CD4-positive, alpha-beta T cell treated with Interleukin-17A for 1 hour (primary cell): ENCODE results near the gene MAGEB17.
"Not testable (repeated sequence)": the region's sequence is repeated elsewhere in the genome, so short reads cannot be mapped to it uniquely, and the experiment has no call there.

Experiments used
- DNase-seq: peaks from one replicate; pipeline ENCODE4 v3.0.0-alpha.2; 2020

MAGEB17 gene, protein sequence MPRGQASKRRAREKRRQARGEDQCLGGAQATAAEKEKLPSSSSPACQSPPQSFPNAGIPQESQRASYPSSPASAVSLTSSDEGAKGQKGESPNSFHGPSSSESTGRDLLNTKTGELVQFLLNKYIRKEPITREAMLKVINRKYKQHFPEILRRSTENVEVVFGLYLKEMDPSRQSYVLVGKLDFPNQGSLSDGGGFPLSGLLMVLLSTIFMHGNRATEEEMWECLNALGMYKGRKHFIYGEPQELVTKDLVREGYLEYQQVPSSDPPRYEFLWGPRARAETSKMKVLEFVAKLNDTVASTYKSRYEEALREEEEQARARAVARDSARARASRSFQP

DNA sequence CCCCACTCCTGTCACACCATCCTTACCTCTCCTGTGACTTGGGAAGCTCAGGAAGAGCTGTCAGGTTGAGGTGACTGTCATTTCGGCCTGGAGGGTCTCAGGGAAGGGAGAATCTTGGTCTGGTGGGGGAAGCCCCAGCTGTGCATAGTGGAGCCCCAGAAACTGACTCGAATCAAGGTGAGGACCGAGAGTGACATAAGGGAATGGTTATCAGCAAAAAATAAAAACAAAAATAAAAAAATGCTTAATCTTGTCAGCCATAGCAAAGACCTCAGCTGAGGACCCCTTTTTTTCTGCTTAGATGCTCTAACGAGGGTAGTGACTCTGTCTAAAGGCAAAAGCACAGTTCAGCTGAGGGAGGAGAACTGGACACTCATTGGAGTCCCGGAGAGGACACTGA lies at the start of gene MAGEB17:
MAGEB17 (plus strand) TSS at position 301 of the 400 bp plus-strand sequence. CDS start 2,902 bp downstream, outside the sequence.
- DNase-seq = no peak

DNA sequence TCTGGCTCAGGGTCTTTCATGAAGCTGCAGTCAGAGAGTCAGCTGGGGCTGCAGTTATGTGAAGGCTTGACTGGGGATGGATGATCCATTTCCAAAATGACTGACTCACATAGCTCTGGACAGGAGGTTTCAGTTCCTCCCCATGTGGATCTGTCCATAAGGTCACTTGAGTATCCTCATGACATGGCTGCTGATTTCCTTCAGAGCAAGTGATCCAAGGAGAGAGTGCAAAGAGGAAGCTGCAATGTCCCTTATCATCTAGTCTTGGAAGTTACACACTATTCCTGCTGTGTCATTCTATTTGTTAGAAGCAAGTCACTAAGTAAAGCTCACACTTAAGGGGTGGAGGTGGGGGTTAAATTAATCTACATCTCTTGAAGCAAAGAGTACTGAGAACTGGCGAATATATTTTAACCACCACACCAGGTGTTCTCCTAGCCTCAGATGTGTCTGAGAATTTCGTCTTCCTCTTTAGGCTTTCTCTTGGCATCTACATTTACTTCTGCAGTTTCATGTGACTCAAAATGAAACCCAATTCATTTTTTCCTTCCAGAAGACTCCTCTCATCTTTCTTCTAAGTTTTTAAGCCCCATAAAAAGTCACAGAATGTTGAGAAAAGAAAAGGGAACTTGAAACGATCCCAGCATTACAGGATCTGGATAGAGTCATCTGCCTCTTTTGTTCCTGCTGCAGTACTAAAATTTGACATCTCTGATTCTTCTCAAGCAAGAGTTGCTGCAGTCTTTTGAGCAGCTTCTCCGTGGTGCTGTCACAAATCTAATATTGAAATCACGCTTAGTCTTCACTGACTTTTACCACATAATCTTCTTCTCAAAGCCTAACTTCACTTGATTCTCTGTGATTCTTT lies 47.7 kb upstream of the MAGEB17 start:
- no peak for DNase-seq

DNA sequence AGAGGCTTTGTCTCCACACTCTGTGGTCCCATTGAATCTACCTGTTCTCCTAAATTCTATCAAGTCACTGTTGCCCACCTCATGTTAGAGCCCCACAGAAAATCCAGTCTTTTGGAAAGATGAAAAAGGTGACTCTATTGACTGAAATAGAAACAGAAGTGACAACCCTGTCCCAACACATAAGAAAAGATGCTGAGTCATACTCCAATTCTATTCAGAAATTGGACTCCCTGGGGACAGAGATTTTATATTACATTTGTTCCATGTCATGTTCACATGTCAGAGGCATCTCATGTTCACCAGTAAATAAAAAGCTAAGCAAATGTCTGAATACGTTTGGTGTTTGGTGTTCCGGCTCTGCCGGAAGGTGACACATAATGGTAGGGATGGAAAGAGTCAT lies 46.9 kb upstream of the MAGEB17 start:
- no peak for DNase-seq

DNA sequence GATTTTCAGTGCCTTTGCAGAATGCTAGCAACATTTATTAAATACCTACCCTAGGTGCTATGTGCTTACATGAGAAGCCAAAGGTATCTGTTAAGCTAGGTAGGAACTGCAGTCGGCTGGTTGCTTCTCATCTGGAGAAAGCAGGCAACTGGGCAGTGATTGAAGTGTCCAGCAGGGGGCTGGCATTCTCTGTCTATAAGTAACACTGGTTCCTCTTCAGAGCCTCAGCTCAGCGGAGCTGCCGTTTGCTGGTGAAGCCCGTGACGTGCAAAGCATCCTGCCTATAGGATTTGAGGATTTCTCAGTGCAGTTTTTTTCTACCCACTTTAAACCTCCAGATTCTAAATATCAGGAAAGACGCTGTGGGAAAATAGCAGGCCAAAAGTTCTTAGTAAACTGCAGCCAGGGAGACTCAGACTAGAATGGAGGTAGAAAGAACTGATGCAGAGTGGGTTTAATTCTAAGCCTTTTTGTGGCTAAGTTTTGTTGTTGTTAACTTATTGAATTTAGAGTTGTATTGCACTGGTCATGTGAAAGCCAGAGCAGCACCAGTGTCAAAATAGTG lies 44.0 kb upstream of the MAGEB17 start, which contains the start of gene GRPR:
GRPR (plus strand) TSS at position 344 of the 565 bp plus-strand sequence. CDS start 389 bp downstream, outside the sequence.
- DNase-seq = peak; percentile 45

DNA sequence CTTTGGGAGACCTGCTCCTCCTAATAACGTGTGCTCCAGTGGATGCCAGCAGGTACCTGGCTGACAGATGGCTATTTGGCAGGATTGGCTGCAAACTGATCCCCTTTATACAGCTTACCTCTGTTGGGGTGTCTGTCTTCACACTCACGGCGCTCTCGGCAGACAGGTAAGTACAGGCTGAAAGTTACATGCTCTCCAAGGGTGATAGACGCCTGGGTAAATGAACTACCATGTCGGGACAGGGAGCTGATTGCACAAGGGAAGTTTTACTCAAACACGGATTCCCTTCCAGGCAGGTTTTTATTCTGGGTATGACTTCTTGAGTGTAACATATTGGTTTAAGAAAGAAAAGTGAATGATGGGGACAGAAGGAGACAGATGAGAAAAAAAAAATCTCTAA lies 43.1 kb upstream of the MAGEB17 start:
- no peak for DNase-seq

DNA sequence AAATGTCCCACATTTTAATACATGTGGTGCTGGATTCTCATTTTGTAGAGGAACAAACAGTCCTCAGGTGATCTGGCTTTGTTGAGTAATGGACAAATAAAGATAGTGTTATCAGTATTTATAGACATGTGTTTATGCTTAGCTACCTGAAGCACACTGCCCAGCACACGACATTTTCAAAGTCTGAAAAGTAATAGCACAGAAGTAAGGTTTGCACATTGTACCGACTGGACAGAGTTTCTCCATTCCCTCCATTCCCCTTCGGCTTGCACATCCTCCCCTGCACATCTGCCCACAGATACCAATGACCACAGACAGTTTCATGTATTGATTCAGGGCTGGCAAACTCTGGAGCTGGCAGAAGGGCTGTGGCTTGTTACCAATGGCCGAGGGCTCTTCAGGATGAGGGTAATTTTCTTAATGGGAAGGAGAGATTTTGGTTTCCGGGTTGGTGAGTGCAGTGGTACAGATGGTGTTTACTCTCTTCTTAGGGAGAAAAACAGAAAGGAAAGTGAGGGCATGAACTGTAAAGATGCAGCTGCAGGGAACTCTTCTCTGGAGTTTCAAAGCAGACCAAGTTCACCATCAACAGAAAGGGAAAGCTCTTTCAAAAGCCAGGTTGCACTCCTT lies 41.6 kb upstream of the MAGEB17 start:
- no peak for DNase-seq

DNA sequence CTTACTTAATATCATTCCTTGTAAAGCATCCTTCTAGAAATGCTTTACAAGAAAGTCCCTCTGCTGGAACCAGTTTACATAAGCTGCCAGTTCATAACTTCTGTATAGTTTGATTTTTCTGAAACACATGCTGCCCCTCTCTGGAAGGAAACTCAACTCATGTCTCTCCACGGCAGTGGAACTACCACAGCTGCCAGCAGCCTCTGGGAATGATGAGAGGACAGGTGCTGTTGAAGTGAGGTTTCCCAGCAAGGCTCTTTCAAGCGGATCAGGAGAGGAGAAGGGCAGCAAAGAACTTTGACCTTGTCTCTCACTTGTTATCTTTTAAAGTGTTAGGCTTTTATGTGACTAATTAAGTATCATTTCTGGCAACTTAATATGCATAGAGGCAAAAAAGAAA lies 36.6 kb upstream of the MAGEB17 start:
- no peak for DNase-seq

DNA sequence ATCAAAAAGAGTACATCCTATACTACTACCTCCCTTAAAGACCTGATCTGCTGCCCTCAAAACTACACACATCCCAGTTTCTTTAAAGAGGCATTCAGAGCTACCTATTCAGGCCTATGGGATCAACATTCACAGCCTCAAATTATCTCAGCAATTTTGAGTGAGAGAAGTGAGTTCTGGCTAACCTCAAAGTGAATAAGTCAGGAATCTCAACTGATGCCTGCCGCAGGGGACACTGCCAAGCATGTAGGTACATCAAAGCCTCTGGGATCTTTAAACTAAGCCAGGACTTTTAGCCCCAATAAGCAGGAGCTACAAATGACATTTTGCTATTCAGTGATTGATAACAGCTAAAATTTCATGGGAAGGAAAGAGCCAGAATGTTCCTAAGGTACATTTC lies 32.3 kb upstream of the MAGEB17 start:
- DNase-seq = no peak

DNA sequence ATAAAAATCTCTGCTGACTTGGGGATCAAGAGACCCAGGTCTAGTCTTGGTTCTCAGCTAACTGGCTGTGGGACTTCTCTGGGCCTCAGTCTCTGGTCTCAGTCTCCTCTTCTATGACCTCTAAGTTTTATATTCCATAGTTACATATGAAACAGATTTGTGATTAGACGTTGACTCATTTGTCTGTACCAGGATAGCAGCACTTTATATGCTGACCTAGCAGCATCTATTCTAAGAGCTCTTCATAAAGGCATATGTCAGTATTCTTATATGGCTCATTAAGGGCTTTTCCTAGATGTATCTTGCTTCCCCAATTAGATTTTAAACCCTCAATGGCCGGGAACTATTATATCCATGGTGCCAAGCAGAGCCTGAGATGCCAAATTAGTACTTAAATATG lies 31.2 kb upstream of the MAGEB17 start:
- no peak for DNase-seq

DNA sequence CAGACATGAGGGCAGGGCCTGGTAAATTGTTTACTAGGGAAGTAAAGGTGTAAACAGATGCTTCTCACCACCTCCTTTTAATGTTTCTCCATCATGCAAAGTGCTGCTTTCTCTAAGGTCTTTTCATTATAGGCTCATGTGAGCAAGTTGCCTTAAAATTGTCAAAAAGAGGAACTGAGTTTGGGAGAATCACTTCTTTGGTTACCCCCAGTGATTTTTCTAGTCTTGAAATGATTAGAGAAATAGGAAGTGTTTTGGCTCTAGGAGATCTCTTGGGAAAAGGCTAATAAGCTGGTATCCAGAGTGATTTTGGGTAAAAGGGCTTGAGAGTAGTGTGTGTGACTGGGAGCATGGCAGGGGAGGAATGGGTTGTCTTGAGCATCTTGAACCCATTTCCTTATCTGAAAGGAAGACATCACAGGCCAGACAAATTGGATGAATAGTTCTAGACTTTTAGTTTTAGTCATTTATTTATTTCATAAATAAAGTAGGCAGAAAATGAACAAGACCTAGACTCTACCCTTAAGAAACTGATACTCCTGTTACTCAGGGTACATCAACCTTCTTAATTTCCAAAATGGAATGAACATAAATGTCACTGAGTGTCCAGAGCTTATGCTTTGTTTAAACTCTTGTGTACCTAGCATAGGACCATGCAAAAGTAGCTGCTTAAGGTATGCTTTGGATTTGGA lies 29.7 kb upstream of the MAGEB17 start:
- no peak for DNase-seq

DNA sequence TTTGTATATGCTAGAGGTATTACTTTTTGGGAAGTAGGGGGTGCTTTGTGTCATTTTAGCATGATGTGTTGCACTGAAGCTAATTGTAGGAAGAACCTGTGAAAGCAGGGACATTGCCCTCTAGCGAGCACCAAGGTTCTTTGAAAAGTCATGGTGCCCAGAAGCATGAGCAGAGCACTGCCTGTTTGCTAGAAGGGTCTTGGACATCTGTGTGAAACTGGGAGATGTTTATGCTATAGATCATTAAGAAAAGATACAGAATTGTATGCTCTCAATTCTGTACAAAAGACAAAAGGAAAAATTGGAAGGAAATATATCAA lies 29.2 kb upstream of the MAGEB17 start:
- DNase-seq = no peak

DNA sequence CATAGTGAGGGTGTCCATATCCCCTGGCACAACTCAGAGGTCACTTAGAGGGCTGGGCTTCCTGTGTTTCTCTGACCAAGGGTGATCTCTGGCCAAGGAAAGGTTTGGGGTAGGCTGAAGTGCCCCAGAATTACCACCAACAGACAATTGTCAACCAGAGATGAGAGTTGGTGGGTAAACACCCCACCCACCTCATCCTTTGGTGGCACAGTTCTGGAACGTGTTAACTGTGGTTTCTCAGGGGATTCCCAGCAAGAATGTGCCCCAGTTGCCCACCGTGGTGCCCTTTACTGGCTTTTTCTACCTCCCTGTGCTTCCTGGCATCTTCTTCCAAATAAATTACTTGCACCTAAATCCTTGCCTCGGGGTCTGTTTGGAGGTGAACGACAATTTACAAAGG lies 26.8 kb upstream of the MAGEB17 start:
- DNase-seq = no peak

DNA sequence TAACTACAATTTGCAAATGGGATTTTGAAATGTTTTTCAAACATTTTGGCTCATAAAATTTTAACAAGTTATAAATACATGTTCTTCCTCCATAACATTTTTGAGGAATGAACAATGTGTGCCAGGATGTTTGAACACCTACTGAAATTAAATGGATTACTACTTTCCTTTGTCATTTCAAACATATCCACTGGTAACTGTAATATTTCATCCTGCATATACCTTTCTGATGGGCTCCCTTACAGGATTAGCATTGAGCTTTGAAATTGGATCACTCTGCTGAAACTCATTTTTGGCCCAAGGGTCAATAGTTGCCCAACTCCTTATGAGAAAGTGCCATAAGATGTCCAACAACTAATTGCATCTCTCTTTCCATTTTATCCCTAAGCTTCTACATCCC lies 26.3 kb upstream of the MAGEB17 start:
- no peak for DNase-seq

DNA sequence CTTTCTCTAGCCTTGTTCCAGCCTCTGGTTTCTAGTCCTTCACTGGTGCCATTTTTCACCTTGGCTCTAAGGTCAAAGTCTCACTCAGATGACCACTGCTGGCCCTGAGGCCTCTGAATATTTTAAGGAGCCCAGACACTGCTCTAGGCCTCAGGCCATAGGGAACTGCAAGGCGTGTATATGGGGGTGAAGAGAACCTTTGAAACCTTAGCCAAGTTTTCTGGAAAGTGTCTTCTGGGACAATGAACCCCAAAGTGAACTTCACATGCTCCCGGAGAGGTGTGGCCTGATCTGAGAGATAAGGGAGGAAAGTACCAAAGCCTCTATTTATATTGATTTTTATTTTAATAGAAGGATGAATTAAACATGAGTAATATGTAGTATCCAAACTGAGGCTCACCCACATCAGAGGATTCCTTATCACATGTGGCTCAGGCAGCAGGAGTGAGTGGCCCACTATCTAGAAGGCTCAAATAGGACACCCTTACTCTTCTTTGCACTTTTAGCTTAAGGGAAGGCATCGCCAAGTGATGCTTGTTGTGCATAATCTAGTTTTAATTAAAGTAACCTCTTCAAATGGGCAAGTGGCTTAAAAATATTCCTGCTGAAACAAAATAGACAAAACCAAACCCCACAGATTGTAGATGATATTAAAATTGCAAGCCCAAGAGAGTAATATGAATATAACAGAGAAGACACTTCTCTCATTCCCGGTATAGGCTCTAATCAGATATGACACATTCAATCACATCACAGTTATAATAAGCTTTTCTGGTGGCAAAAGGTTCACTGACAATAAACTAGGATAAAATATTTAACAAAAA lies 25.6 kb upstream of the MAGEB17 start:
- DNase-seq = no peak

DNA sequence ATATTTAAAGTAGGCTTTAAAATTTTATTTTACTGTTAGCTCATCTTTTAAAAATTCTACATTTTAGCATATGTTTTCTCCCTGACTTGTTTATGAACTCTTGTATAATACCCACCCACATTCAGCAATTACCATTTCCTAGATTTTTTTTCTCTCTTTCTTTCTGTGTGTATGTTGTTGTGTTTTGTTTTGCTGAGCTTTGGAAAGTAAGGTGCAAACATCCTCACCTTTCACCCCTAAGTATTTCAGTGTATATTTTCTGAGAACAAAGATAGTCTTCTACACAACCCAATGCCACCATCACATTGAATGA lies 25.1 kb upstream of the MAGEB17 start:
- no peak for DNase-seq

DNA sequence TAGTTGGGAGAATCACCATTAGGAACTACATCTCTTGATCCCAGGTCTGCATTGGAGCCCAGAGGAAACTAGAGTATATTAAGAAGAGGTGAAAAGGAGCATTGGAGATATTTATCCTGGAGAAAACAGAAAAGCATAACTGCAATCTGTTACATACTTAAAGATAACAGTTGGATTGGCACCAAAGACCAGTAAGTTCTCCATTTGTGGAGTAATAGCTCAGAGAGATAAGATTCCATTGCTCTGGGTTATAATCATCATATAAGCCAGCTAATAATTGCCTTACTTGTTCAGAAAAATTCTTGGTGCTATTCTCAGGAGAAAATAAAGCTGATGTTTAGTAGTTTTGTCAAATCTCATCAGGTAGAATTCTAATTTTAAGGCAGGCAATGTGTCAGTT lies 23.3 kb upstream of the MAGEB17 start:
- no peak for DNase-seq

DNA sequence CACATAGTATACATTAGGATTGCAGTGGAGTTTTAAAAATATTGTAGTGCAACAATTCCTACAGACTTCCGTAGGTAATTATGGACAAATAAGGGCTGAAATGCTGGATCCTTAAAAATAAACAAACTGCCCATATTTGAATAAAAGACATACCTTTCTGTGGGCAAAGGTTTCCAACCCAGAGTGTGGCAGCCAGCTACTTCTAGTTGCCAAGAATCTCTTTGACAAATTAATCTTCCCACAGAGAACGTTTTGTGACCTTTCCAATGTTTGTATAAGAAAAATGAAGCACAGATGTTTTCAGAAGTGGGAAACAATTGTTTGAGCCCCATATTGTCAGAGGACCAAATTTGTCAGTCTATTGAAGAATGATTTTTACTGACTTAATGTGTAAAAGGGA lies 22.9 kb upstream of the MAGEB17 start:
- no peak for DNase-seq

DNA sequence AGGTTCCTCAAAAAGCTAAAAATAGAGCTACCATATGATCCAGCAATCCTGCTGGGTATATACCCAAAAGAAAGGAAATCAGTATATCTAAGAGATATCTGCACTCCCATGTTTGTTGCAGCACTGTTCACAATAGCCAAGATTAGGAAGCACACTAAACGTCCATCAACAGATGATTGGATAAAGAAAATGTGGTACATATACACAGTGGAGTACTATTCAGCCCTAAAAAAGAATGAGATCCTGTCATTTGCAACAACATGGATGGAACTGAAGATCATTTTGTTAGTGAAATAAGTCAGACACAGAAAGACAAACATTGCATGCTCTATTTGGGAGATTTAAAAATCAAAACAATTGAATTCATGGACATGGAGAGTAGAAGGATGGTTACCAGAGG lies 22.2 kb upstream of the MAGEB17 start:
- not testable (repeated sequence) for DNase-seq

DNA sequence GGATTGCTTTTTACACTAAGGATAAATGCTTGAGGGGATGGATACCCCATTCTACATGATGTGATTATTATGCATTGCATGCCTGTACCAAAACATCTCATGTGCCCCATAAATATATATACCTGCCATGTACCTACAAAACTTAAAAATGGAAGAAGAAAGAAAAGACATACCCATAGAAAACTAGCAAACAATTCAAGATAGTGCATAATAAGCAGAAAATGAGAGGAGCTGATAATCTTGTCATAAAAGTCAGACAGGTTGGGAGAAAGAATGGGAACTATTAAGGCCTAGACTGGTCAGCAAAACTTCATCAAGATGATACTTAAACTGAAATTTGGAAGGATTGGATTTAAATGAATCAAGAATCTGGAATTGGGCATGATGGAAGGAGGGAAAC lies 21.6 kb upstream of the MAGEB17 start:
- no peak for DNase-seq

DNA sequence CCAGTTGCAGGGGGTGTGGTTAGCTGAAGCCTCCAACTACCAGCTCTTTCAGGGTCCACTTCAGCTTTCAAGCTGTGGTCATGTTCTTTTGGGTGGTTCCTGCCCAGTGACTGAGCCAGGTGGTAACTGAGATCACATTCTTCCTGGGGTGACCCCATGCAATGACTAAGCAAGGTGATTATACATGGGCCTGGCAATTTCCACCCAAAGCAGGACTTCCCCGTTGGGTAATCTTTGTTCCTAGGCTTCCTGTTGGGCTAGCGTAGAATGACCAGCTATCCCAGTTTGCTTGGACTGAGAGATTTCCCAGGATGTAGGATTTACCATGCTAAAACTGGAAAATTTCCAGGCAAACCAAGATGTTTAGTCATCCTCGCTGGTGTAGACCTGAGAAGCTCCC lies 18.4 kb upstream of the MAGEB17 start:
- DNase-seq = no peak

DNA sequence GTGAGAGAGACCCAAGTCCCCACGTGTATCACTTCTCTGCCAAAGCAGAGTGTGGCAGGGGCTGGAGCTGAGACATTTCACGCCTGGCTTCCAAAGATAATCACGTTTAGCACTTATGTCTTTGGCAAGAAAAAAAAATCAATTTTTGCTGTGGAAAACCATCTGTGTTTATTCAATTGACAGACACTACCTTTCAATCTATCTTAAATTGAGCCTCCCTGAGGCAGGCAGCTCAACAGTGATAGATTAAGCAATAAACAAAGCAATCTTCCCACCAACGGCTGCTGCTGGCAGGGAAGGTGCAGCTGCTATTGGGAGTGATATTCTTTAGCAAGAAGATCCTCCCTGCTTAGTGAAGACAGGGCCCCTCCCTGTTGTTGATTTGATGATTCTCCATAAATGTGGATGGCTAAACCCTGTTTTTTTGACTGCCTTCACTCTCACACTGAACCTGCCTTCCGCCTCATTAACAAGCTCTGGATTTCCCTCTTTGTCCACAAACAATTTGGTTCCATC lies 11.6 kb upstream of the MAGEB17 start:
- DNase-seq = no peak
